SW480 (cell line): ENCODE results near the gene CBARP.

ENCODE experiments used
- DNase-seq: peaks from one replicate; pipeline ENCODE4 v3.0.0-alpha.2; 2016; ENCODE audit warnings: low spot score

CBARP gene

DNA sequence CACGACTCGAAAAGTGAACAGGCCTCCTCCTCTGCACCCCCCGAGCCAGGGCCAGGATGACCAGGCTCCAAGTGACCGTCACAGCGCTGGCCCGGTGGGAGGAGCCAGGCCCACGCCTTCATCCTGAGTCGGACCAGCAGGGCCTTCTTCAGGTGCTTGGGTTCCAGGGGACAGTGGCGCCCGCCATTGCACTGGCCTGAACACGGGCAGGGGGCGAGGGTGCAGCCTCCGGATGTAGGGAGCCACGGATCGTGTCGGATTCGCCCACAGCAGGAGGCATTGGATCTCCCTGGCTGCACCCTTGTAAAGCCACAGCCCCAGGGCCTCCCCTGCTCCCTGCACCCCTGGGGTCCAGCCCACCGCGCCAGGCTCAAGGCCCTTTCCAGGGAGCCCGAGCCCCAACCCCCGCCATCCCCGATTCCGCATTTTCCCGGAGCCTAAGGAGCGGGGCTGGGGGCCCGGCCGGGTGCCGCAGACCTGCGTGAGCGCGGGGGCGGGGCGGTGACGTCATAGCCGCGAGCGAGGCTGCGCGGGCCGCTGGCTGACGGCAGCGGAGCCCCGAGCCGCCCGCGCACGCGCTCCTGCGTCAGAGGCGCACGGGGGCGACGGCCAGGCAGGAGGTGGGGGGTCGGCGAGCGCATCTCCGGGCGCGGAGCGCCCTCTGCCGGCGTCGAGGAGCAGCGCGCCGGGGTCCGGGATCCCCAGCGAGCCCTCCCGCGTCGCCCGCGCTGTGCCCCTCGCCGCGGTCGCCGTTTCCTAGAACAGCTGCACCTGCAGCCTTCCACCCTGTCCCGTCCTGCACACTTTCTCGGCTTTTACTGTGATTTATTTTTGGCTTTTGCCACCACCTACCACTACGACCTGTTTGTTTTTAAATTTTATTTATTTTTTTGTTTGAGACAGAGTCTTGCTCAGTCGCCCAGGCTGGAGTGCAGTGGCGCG lies 2.3 kb upstream of the CBARP start:
- DNase-seq, result peak; percentile 71

DNA sequence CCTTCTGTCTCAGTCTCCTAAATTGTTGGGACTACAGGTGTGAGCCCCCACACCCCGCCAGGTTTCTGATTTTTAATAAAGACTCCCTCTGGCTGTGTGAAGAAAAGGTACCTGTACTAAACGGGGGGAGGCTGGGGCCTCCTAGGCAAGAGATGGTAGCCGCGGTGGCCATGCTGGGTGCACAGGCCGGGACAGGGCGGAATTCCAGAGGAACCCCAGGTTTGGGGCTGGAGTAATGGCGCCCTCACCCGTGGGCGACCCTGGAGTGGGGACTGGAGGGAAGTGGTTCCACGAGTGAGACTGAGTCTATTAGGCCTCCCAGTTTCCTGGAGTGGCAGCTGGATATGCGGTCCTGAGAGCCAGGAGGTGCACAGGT lies 1.6 kb upstream of the CBARP start:
- no peak for DNase-seq

DNA sequence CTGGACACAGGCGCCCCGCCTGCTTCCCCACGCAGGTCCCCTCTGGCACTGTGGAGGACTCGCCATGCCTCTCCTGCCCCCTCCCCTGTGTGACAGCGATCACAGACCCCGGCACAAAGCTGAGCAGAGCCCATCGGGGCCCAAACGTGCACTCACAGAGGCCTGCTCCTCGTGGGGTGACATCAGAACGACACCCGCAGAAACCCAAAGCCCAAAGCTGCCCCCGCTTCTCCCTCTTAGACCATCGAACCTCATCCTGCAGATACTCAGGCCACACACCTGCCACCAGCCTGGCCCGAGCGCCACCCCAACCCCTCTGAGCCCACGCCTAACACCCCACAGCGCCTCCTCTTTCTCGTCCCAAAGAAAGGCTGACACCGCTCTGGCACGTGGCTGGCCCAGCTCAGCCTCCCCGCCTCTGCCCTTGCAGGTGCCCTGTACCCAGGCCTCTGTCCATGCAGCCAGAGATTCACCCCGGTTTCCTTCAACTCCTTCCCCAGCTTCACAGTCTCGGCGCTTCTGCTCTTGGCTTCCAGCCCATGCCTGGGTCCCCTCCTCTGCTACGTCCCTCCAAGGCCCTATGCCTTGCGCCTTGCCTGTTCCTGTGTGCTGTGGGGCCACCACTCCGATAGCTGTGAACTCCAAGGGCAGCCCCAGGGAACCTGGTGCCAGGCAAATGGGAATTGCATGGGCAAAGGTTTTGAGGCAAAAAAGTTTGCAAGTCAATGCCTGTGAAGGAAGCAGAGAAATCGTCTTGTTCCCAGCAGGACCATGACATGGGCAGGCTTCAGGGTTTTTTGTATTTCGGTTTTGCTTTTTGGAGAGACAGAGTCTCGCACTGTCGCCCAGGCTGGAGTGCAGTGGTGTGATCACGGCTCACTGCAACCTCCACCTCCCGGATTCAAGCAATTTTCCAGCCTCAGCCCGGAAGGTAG lies 831 bp upstream of the CBARP start:
- no peak for DNase-seq

DNA sequence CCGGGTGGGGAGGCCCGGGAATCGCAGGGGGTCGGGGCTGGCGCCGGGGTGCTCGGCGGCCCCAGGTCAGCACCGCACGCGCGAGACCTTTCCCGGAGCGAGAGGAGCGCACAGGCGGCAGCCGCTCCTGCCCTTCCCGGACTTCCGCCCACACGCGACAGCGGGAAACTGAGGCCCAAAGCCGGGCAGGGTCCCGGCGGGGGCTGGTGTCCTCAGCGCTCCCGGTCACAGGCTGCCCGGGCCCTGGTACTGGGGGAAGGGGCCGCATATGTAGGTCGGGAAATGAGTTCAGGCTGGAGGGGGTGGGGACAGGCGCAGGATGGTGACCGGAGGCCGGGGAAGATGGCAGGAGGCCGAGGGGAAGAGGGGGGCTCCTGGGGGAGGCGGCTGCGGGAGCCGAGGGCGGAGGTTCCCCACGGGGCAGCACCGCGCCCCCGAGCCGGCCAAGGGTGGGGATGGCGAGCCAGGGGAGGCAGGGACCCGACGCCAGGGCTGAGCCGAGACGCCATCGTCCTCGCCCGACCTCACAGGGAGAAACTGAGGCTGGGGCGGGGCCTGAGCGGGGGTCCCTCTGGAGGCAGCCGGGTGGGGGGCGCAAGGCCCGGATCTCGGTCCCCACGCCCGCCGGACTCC lies 662 bp downstream of the CBARP start:
- no peak for DNase-seq

DNA sequence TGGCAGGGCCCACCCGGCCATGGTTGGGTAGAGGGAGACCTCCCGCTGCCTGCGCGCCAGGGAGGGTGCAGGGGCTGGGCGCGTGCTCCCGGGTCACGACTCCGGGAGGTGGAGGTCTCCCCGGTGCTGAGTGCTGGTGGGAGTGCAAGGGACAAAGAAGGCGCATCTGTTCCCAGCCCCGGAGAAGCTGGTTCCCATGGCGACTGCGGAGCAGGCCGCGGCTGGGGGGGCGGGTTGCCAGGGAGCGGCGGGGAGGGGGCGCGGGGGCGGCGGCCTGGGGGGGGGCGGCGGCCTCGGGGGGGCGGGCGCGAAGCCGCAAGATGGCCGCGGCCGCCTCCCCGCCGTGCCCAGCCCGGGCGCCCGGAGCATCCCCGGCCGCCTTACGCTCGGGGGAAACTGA lies 1.2 kb downstream of the CBARP start:
- no peak for DNase-seq

DNA sequence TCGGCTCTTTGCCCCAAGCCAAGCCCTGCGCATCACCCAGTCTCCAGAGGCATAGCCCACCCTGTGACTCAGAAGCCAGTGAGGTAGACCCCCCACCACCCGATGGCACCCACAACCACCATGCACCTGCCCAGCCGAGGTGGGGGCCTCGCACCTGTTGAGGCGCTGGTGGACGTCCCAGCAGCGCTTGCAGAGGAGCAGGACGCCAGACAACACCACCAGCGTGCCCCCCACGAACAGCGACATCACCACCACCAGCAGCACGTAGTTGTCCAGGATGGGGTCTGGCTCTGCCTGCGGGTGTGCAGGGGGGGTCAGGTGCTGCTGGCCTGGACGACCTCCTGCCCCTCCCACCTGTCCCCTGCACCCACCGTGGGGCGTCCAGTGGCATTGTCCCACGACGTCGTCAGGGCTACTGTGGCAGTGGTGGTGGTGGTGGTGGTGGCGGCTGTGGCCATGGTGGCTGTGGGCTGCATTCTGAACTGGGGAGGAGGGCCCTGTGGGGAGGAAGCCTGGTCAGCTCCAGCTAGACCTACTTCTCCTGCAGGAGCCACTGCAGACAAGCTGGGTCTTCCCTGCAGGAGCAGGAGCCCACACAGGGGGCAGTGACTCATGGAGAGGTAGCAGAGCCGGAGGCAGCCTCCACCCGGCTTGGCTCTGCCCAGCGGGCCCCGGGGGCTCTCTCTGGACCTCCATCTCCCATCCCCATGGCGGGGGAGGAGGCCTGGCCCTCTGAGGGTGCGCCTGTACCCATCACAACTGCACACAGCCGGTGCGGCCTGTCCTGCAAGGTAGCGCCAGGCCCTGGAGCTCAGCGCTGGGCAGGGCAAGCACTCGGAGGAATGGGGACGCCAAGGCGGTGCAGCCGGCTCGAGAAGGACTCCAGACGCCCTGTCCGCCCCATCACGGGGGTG lies 1.9 kb downstream of the CBARP start:
- DNase-seq, result no peak

DNA sequence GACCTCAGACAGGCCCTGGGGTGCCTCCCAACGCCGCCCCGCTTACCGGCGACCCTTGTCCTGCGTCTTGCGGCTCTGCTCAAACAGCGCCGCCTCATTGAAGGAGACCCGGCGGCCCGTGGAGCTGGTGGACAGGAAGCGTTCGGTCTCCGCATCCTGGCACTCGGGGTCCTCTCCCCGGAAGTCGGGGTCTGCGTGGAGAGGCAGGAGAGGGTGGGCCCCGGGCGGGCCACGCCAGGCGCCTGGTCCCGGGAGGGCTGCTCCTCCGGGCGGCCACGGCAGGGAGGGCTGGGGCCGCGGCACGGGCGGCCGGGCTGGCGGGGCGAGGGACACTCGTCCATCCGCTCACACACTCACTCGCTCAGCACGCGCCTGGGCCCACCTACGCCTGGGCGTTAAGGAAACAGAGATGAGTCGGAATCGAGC lies 2.8 kb downstream of the CBARP start:
- DNase-seq, result no peak

DNA sequence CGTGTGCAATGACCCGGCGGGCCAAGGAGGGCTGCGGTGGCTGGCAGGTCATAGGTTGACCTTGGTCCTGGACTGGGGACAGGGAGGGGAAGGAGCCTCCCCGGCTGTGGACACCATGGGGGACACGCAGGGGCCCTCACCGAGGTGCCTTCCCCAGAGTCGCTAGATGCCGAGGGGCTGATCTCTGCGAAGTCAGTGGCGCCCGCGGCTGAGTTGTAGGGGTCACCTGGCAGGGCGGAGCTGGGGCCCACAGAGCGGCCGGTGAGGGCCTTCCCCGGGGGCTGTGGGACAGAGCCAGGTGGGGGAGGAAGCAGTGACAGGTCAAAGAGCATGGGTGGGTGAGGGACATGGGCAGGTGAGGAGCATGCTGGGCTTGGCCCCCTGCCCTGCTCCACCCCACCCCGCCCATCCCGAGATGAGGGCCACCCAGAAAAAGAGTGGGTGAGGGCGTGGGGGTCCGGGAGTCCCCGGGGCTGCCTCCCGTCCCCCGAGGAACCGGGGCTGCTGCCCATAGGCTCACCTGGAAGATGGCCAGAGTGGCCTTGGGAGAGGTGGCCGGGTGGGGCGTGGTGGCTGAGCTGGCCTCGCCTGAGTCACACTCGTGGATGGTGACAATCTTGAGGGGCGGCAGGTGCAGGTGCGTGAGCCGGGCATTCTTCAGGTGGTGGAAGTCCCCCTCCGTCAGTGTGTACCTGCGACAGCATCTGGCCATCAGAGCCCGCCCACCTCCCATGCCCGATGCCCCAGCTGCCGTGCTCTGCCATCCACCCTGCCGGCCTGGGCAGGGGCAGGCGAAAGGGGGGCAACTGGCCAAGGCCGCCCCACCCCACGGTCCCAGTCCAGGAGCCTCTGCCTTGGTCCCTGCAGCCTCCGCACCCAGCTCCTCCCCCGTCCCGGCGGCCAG lies 3.5 kb downstream of the CBARP start:
- DNase-seq, result no peak

DNA sequence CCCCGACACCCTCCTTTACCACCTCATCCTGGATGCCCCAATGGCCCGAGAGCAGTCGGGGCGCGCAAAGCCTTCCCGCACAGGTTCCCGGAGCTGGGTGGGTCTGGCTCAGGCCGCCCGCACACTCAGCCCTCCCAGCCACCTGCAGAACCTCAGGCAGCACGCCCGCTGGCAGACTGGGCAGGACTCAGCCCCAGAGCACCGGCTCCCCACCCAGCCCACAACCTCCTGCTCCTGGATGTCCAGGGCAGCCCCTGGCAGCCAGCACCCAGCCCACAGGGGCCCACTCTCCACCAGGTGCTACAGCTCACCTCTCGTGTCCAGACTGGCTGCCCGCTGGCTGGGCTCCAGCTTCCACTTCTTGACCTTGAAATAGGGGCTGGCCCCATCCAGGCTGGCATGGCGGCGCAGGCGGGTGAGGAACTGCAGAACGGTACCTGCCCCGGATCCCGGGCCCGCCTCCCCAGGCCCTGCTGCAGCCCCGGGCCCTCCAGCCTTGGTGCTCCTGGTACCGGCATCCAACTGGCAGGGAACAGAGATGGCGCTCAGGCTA lies 4.6 kb downstream of the CBARP start:
- no peak for DNase-seq

DNA sequence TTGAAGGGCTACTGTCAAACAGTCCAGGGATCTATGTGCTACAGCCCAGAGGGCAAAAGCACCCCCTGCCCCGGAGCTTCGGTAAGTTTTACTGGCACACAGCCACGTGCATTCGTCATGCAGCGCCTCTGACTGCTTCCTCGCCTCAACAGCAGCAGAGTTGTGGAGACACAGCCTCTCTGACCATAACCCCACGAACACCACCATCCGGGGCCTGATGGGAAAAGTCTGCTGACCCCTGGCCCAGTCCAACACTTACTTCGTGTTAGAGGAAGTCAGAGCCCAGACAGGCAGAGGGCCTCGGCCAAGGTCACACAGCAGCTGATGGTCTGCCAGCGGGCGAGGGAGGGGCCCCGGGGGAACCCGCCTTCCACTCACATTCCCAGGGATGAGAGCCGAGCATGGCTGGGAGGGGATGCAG lies 5.1 kb downstream of the CBARP start:
- DNase-seq, result no peak

DNA sequence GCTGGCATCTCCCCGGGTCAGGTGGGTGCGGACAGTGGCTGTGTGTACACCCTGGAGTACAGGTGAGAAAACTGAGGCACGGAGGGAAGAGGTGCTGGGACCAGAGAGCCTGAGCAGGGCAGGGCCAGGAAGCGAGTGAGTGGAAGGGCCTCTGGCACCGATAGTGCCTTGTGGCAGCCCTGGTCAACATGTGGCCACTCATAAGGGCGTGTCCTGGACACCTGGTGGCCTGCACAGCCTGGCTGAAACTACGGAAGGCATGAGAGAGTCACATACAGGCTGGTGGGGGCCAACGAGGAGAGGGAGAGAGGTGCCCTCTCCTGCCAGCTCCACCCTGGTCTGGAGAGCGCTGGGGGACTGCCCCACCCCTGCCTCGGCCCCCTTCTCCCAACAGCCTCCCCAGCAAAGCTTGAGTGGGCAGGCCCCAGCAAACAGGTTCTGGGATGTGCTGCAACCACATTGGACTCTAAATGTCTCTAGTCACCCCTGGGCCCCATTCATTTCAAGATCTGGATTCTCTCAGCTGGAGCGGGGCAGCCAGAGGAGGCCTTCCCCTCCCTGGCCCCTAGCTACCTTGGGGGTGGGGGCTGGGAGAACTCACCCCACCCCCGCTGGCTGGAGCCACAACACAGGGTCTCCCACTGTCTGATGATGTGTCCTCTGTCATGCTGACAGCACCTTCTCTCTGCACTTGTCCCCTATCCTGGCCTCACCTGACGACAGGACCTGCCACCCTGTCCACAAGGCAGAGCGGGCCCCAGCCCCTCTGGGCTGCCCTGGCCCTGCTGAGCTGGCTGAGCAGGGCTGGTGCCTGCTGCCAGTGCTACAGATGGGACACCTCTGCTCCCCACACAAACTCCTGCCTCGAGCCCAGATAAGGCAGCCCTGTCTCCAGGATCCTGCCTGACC lies 5.8 kb downstream of the CBARP start:
- no peak for DNase-seq

DNA sequence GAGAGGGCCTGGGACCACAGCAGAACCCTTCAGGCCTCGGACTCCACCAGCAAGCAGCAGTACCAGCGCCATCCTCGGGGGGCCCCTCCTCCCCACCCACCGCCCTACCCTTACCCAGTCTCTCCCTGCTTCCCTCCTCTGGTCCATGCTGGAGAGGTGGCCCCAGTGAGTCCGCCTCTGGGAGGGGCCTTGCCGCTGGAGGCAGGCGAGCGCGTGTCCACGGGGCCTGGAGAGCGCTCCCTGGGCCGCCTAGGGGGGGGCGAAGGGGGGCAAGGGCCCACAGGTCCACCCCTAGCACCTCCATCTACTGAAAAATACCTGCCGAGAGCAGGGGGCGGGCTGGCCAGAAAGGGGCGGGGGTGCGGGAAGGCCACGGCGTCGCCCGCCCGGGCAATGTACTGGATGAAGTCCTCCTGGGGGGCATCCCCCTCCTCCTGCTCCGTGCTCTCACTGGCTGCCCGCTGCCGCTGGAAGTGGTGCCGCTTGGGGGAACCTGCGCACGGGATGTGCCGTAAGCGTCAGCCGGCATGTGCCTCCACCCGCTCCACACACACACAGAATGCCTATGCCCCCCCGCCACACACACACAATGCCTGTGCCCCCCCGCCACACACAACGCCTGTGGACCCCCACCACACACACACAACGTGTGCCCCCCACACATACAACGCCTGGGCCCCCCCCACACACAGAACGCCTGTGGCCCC lies 6.9 kb downstream of the CBARP start:
- DNase-seq, result no peak

DNA sequence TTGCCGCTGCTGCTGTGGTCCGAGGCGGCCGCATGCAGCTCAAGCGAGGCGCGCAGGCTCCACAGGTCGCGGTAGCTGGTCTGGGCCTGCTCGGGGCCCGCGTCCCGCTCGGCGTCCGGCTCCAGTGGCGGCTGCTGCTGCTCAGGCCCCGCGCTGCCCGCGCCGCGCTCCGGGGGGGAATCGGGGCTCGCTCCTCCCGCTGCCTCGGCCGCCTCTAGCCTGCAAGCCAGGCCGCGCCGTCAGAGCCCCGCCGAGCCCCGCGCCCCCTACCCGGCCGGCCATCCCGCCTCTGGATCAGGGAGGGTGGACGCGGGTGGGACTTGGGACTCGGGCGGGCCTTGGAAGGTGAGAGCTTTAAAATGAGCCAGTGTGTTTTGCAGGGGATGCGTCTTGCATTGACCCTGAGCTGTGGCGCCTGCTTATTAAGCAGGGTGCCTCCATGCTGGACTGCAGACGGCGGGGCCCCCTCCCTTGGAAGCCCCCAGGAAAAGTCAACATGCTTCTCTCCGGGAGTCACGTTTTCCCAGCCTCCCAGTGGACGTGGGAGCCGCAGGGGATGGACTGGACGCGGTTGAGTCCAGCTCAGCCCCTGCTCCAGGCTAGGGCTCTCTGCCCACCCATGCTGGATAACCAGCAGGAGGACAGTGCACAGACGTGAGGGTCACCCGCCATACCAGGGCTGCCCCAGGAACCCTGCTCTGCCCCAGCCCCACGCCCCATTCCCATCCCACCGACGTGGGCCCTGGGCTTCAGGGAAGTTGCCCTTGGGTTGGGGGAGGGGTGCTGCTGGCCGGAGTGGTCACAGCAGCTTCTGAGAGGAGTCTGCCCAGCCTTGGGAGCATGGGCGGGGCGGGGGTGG lies 7.7 kb downstream of the CBARP start:
- no peak for DNase-seq

DNA sequence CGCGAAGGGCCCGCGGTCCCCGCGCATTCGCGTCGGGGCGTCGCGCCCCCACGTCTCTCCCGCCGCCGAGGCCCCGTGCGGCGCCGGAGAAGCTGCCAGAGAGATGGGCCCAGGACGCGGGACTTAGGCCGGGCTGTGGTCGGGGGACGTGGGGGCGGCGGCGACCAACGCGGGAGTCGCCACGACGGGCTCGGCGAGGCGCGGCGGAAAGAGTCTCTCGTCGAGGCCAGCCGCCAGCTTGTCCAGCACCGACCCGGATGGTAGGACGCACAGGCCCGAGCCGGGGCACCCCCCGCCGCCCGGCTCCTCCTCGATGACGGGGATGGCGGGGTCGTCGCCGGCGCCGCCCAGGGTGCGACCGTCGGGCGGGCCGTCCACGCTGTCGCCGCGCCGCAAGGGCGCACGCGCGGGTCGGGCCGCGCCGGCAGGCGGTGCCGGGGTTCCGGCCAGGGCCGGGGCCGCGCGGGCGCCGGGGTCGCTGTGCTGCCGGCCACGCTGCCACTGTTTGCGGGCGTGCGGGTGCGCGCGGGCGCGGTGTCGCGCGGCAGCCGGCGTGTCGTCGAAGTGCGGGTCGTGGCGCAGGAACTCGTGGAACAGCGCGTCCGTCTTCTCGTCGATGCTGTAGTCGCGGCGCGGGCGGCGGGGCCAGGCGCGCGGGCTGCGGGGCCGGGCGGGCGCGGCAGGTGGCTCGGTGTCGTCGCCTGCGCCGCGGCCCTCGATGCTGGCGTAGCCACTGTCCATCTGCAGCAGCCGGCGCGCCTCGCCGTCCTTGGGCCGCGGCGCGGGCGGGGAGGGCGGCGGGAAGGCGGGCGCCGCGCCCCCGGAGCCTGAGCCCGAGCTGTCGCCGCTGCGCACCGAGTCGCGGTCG lies 8.5 kb downstream of the CBARP start:
- no peak for DNase-seq

DNA sequence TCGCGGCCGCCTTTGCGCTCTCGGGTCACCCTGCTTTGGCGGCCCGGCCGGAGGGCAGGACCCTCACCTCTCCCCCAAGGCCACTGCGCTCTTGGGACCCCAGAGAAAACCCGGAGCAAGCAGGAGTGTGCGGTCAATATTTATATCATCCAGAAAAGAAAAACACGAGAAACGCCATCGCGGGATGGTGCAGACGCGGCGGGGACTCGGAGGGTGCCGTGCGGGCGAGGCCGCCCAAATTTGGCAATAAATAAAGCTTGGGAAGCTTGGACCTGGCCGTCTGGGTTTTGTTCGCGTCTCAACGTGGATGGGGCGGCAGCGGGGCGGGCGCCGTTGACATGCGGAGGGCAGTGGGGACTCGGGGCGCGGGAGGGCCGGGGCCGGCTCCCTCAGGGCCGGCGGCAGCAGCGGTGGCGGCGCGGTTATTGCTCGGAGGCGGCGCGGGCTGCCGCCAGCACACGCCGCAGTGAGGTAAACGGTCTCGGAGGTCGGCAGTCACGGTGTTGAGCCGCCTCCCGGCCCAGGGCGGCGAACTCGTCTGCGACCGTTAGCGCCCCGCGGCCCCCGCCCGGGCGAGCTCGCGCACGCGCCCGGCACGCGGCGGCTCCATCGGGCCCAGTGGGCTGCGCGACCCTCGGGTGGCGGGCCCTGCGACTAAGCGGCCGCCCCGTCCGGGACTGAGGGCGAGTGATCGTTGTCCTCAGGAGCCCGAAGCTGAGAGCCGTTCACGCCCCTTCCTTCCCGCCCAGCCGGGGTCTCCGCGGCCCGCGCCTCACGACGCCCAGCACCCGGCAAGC lies 9.4 kb downstream of the CBARP start:
- DNase-seq, result no peak
